Peyer's patch (tissue), 4 donors: ENCODE data around the gene FOXK1. TPM values are rescaled to one million over a fixed set of nuclear protein-coding genes. Genes with fewer than 3 reads are reported as not detected.

Source experiments
- DNase-seq, 3 donors: peaks; one replicate each; pipeline ENCODE4 v3.0.0-alpha.2; 2017 to 2019
- H3K27ac ChIP-seq, 4 donors: fragments of 200-600 bp; sonication (generic); one replicate each; pipeline ENCODE4 v1.5.1; 2016 to 2019
- H3K27me3 ChIP-seq, 2 donors: fragments of 200-600 bp; sonication (generic); one replicate each; pipeline ENCODE4 v1.5.1; 2019
- H3K36me3 ChIP-seq, 3 donors: fragments of 200-600 bp; sonication (generic); one replicate each; pipeline ENCODE4 v1.5.1; 2016 to 2019
- H3K4me1 ChIP-seq, 4 donors: fragments of 200-600 bp; sonication (generic); one replicate each; pipeline ENCODE4 v1.5.1; 2016 to 2019
- H3K4me3 ChIP-seq, 4 donors: fragments of 200-600 bp; sonication (generic); 1 replicate in 3 of 4; 2 replicates in 1 of 4; pipeline ENCODE4 v1.5.1; 2016 to 2019; ENCODE audit warnings: mild to moderate bottlenecking in 1 of 4
- H3K9me3 ChIP-seq, 4 donors: fragments of 200-600 bp; sonication (generic); one replicate each; pipeline ENCODE4 v1.5.1; 2016 to 2019; ENCODE audit warnings: mild to moderate bottlenecking in 1 of 4
- CTCF ChIP-seq, 6 experiments: fragments of 450-650 bp in 4 of 6; fragments of 200-600 bp in 2 of 6; sonication (generic) in 1 of 6; IDR thresholded peaks; one replicate each; pipeline ENCODE4 v1.5.1; 2017 to 2019; ENCODE audit warnings: antibody characterized with exemption in 6 of 6, mild to moderate bottlenecking in 3 of 6, moderate library complexity in 1 of 6
- POLR2A ChIP-seq, 2 donors: fragments of 450-650 bp; IDR thresholded peaks; one replicate each; pipeline ENCODE4 v1.5.1; 2017; ENCODE audit warnings: antibody characterized with exemption in 2 of 2, mild to moderate bottlenecking in 2 of 2, moderate library complexity in 2 of 2
- total RNA-seq, 4 donors: library from RNA; depleted of rRNA; stranded (reverse); fragments of >200 nt; gene quantifications; one replicate each; pipeline ENCODE4 v1.1.0, GENCODE V29; 2016

FOXK1 gene
- total RNA-seq, 4 donors from 2014 or later = 14.9 to 47.0 (median 36.1) TPM

DNA sequence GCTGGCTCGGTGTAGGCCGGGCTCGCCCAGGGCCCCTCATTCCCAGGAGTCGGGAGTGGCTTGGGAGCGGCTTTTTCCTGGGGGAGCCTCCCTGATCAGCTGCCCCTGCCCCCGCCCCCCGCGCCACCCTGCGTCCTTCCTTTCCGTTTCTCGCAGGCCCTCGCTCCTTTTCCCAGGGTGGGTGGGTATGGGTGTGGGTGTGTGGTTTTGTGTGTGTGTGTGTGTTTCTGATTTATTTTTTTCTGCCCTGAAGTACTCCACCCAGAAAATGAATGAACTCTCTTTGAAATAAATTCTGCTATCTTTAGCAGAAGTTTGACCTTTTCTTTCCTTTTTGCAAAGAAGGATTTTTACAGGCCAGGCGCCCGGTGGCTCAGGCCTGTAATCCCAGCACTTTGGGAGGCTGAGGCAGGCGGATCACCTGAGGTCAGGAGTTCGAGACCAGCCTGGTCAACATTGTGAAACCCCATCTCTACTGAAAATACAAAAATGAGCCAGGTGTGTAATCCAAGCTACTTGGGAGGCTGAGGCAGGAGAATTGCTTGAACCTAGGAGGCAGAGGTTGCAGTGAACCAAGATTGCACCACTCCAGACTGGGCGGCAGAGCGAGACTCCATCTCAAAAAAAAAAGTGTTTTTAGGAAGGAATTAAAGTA lies 63.3 kb downstream of the FOXK1 start:
- Histone ChIP-seq H3K4me3 (peak overlapping the region; percentile 23 to 42 (median 40)), H3K4me1 (peaks cover 0 to 39% (median 7%) of the 10 kb centered on the region in 4 donors), H3K27ac (peak overlapping the region; percentile 77 to 94 (median 88)), H3K9me3 (no peaks in the 10 kb centered on the region), H3K27me3 (no peaks in the 10 kb centered on the region), H3K36me3 (peaks cover 0 to 27% (median 0%) of the 10 kb centered on the region in 3 donors)
- DNase-seq = no peak
- TF ChIP-seq POLR2A (IDR thresholded peaks at IDR 0.05) = peak in 1 of 2 donors; percentile 5
- TF ChIP-seq CTCF (IDR thresholded peaks at IDR 0.05) = no peak

- Histone ChIP-seq H3K27ac (peak overlapping the region; percentile 77 to 94 (median 88)), H3K36me3 (peaks cover 0 to 19% (median 0%) of the 10 kb centered on the region in 3 donors), H3K27me3 (no peaks in the 10 kb centered on the region), H3K4me3 (peak overlapping the region in 3 of 4 donors; percentile 40 to 42 (median 41)), H3K4me1 (peaks cover 0 to 39% (median 7%) of the 10 kb centered on the region in 4 donors), H3K9me3 (no peaks in the 10 kb centered on the region)
- TF ChIP-seq CTCF (IDR thresholded peaks at IDR 0.05) (no peak), POLR2A (IDR thresholded peaks at IDR 0.05) (peak; percentile 27 to 45)
- peak in 2 of 3 donors; percentile 34 to 67 for DNase-seq
Measured at GRCh38 chr7:4745971-4746919, 64.2 kb downstream of the FOXK1 start.

DNA sequence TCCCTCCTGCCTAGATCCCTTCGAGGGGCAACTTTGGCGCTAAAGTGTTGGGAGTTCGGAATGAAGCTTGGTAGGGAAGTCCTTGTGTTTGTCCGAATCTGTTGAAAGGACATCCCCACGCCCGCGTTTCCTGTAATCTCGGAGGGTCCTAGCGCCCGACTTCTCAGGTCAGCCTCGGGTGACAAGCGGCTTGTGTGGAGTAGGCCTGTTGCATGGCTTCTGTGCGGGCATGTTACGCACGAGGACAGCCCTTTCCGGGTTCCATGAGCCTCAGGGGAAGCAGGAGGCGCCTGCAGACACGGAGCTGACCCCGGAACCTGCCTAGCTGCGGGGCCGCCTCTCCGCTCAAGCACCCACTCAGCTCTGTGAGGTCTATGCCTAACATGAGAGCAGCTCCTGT lies 64.9 kb downstream of the FOXK1 start:
- peaks cover 0 to 39% (median 7%) of the 10 kb centered on the region in 4 donors for H3K4me1 ChIP-seq
- no peak for DNase-seq
- H3K27me3 ChIP-seq = no peaks in the 10 kb centered on the region
- TF ChIP-seq CTCF (IDR thresholded peaks at IDR 0.05) (no peak), POLR2A (IDR thresholded peaks at IDR 0.05) (no peak)
- peaks cover 0 to 12% (median 0%) of the 10 kb centered on the region in 3 donors for H3K36me3 ChIP-seq
- H3K4me3 ChIP-seq = no peak overlapping the region
- peak overlapping the region; percentile 77 to 94 (median 88) for H3K27ac ChIP-seq
- H3K9me3 ChIP-seq = no peaks in the 10 kb centered on the region

DNA sequence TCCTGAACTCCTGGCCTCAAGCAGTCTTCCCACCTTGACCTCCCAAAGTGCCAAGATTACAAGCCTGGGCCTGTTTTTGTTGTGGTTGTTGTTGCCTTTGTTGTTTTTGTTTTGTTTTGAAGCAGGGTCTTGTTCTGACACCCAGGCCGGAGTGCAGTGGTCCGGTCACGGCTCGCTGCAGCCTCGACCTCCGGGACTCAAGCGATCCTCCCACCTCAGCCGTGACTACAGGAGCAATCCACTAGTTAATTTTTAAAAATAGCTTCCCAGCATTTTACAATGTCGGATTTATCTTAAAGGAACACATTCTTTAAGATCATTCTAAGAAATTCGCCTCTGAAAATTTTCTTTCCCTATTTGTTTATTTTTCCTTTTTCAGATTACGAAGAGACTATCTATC lies 65.7 kb downstream of the FOXK1 start:
- no peak for TF ChIP-seq CTCF (IDR thresholded peaks at IDR 0.05)
- TF ChIP-seq POLR2A (IDR thresholded peaks at IDR 0.05) = no peak
- no peak for DNase-seq
- Histone ChIP-seq H3K4me1 (peaks cover 0 to 39% (median 7%) of the 10 kb centered on the region in 4 donors), H3K27ac (peak overlapping the region in 2 of 4 donors; percentile 82 to 94), H3K9me3 (no peaks in the 10 kb centered on the region), H3K27me3 (no peaks in the 10 kb centered on the region), H3K4me3 (no peak overlapping the region), H3K36me3 (peaks cover 0 to 5% (median 0%) of the 10 kb centered on the region in 3 donors)

GRCh38 chr7:4748231-4748681 lies 66.2 kb downstream of the FOXK1 start:
- Histone ChIP-seq H3K36me3 (no peaks in the 10 kb centered on the region), H3K9me3 (no peaks in the 10 kb centered on the region), H3K4me3 (no peak overlapping the region), H3K27ac (no peak overlapping the region), H3K27me3 (no peaks in the 10 kb centered on the region), H3K4me1 (peaks cover 0 to 37% (median 7%) of the 10 kb centered on the region in 4 donors)
- DNase-seq = no peak
- no peak for TF ChIP-seq CTCF (IDR thresholded peaks at IDR 0.05)
